HG03575 (cell line): ENCODE results near the gene LRP1.

ENCODE experiments used
- ATAC-seq: cut with Tn5 transposase; IDR thresholded peaks from one replicate; pipeline ENCODE4 v1.9.1; 2021; ENCODE audit not compliant: unreplicated experiment, insufficient number of reproducible peaks, low FRiP score; ENCODE audit errors: extremely low read depth

Gene LRP1

DNA sequence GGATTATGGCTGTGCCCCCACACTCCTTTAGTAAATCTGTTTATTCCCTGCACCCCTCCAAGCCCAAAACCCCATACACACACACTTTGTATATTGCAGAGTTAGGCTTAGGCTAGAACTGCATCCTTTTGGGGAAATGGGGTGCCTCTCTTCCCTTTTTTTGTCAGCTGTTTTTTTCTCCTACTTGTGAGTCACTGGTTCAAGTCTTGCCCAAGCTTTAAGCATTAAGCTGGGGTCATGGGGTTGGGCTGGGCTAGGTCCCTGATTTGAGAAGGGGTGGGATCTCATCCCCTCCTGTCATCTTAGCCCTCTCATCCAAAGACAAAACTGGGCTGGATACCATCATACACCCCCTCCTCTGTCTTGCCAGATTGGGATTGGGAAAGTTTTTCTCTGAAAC, 1.6 kb downstream of the LRP1 start:
- ATAC-seq: no peak

GRCh38 chr12:57130941-57131340, 2.7 kb downstream of the LRP1 start:
- ATAC-seq: no peak

DNA sequence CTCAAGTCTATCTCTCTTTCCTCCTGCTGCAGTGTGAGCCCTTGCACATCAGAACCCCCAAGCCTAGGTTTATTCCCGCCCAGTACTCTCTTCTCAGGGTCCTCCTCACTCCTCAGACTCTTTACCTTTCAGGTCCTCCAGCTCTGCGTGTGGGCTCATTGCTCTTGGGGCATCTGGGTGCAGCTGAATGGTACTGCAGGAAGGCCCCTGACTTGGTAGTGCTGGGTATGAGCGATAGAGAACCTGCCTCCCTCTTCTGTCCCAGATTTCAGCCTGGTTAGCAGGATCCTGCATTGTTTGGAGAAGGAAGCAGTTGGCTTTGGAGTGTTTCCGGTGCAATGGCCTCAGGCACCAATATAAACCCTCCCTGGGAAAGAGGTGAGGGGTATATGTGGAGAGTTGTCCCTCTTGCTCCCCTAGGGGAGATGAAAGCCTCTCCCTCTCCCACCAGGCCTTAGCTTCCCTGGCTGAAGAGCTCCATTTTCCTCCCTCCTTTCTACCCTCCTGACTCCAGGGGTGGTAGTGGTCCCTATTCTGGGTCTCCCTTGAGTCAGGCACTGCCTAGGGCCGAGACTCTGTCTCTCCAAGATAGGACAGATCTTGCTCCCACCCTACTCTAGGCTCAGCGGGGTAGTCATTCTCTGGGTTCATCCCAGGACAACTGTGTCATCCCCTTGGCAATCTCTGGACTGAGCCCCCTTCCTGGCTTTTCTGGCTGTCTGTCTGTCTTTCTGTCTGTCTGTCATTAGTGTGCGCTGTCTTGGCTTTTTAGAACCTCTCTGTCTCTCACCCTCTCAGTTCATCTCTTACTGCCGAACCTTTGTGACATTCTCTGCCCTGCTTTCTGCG, 3.8 kb downstream of the LRP1 start:
- no peak for ATAC-seq

- no peak for ATAC-seq
These were observed 4.8 kb downstream of the LRP1 start for GRCh38 chr12:57133013-57133569.

- ATAC-seq: no peak
These were observed 5.6 kb downstream of the LRP1 start for GRCh38 chr12:57133916-57134315.

- ATAC-seq: no peak
These were observed 6.7 kb downstream of the LRP1 start for GRCh38 chr12:57134949-57135348.

- ATAC-seq: no peak
These were observed 7.4 kb downstream of the LRP1 start for GRCh38 chr12:57135527-57136326.

DNA sequence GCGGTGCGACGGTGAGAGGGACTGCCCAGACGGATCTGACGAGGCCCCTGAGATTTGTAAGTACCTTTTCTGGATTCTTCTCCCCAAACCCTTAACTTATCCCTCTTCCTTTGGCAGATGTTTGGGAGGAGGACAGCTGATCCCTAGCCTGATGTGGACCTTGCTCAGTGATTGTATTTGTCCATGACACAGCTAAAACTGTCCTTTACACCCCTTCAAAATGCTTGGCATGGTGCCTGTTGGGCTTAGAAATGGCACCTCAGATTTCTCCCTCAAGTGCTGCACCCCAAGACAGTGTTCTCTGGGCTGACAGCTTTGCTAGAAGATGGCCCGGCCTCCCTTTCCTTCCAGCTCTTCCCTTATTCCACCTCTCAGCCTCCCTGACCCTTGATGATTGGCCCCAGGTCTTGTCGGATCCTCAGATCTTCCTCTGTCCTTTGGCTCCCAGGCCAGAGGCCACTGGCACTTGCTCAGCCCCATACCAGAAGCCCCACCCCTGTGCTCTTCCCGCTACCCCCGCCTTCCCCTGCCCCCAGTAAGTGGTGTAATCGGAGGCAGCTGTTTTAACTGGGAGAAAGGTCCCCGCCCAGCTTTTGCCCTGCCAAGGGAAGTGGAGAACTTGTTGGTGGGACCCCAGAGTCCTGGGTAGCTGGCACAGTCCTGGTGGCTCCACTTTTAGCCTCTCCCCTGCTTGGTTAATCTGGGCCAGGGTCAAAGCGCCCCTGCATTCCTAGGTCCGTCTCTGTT, 10.4 kb downstream of the LRP1 start:
- no peak for ATAC-seq

GRCh38 chr12:57139796-57140649, 11.7 kb downstream of the LRP1 start:
- no peak for ATAC-seq

GRCh38 chr12:57141249-57141648, 13.0 kb downstream of the LRP1 start:
- no peak for ATAC-seq

- ATAC-seq: no peak
These were observed 13.8 kb downstream of the LRP1 start for GRCh38 chr12:57142121-57142520.

- no peak for ATAC-seq
These were observed 14.4 kb downstream of the LRP1 start for GRCh38 chr12:57142727-57143126.

GRCh38 chr12:57143454-57143853, 15.2 kb downstream of the LRP1 start:
- ATAC-seq: no peak

DNA sequence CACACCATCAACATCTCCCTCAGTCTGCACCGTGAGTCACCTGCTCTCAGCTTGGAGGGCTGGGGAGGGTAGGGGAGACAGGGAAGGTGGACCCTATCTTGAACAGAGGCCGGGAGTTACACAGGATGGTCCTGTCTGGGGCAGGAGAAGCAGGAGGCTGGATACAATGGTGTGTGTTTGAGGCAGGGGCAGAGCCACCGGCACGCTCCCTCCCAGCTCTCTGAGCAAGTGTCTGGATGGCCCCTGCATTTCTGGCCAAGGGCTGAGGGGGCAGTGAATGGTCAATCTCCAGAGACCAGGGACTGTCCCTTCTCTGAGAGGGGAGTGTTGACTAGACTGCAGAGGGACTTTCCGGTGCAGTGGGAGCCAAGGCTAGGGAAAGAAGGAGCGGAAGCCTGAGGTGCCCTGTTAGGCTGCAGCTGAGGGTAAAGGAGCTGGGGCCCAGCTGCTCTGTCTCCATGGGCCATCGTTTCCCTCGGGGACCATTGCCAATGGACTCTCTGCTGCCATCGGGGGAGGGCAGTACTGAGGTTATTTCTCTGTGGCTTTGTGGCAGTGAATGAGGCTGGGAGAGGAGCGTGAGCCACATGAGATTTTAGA, 17.3 kb downstream of the LRP1 start:
- ATAC-seq: no peak

DNA sequence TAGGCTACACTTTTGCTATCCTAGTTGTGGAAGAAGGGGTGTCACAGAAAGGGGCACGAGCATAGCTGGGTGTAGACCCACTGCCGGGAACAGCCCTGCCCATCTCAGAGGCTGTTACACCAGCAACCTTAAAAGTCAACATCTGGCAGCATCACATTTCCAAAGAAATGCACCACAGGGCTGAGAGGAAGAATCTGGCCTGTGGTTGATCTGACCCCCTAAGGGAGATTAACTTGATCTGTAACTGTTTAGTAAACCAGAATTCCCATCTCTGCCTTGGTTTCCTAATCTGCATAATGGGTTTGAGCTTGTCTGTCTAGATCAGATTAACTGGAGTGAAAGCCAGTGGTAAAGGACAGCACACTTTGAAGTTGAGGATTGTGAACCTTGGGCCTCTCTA, 17.8 kb downstream of the LRP1 start:
- ATAC-seq: no peak

DNA sequence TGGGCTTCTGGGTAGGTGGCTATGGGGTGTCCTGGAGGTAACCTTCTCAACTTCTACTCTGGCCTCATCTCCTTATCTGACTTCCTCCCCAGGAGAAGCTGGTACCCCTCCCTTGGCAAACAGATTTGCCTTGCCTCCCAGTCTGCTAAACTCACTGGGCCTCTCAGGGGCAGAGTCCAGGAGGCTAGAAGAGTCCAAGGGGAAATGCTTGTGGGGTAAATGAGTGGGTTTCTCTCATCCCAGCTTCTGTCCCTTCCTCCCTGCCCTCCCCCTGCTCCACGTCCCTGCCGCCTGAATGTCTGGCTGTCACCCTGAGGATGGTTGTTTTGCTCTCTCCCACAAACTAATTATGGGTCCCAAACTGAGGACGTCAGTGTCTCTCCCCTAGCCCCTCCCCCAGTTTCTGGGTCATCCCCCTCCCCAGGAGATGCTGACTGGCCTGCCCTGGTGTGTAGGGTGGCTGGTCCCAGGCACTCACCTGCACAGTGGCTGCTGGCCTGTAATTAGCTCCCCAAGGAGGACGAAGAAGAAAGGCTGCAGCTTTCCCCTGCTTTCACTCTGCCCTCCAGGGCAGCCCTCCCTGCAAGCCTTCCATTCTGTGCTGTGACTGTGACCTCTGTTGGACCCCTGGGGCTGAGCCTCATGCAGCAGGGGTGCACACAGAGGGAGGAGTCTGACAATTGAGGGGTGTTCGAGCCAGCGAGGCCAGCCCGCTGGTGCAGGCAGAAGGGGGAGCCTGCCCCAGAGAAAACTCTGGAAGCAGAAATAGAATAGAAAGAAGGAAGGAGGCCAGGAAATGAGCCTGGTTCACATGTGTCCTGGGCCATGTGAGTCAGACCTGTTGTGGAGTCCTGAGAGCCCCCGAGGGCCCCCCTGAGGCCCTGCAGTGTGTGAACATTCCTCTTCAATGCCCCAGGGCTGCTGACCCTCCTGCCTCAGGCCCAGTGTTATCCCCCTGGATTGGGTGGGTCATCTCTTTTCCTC, 19.0 kb downstream of the LRP1 start, which contains the start of gene LRP1-AS:
TSS of gene LRP1-AS (minus strand) at position 659 of the 984 bp plus-strand sequence.
- no peak for ATAC-seq
